Measurements from ENCODE around the gene MAPKAP1. TPM values are rescaled to one million over a fixed set of nuclear protein-coding genes. Genes with fewer than 3 reads are reported as not detected.
A peak's percentile ranks its signal among the peaks of the same experiment; 100 is the strongest.

The MAPKAP1 gene
- total RNA-seq, 2 donors from 2014 or later = 62.1 to 78.9 TPM

DNA sequence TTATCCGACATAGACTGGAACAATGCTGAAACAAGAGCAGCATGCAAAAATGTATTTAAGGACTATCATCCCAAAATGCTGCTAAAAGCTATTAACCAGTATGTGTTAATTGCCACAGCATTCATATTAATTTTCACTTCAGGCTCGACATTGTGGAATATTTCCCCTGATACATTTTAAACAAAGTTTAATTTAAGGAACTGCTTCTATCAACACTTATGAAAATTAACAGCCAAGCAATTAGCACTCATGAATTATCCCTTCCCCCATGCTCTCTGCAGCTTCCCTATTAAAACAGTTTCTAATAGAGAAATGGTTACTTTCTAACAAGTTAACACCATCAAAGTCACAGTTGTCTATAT, 54.8 kb downstream of the MAPKAP1 start:
- Histone ChIP-seq H3K9me3 (no peaks in the 10 kb centered on the region), H3K27me3 (no peaks in the 10 kb centered on the region), H3K4me3 (no peak overlapping the region), H3K36me3 (no peaks in the 10 kb centered on the region), H3K4me1 (peaks cover 0 to 15% of the 10 kb centered on the region in 2 donors), H3K27ac (no peak overlapping the region)
- DNase-seq (ENCODE audit: low spot score) = no peak
- TF ChIP-seq, protein P1, sequence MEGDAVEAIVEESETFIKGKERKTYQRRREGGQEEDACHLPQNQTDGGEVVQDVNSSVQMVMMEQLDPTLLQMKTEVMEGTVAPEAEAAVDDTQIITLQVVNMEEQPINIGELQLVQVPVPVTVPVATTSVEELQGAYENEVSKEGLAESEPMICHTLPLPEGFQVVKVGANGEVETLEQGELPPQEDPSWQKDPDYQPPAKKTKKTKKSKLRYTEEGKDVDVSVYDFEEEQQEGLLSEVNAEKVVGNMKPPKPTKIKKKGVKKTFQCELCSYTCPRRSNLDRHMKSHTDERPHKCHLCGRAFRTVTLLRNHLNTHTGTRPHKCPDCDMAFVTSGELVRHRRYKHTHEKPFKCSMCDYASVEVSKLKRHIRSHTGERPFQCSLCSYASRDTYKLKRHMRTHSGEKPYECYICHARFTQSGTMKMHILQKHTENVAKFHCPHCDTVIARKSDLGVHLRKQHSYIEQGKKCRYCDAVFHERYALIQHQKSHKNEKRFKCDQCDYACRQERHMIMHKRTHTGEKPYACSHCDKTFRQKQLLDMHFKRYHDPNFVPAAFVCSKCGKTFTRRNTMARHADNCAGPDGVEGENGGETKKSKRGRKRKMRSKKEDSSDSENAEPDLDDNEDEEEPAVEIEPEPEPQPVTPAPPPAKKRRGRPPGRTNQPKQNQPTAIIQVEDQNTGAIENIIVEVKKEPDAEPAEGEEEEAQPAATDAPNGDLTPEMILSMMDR (IDR thresholded peaks at IDR 0.05) = no peak

DNA sequence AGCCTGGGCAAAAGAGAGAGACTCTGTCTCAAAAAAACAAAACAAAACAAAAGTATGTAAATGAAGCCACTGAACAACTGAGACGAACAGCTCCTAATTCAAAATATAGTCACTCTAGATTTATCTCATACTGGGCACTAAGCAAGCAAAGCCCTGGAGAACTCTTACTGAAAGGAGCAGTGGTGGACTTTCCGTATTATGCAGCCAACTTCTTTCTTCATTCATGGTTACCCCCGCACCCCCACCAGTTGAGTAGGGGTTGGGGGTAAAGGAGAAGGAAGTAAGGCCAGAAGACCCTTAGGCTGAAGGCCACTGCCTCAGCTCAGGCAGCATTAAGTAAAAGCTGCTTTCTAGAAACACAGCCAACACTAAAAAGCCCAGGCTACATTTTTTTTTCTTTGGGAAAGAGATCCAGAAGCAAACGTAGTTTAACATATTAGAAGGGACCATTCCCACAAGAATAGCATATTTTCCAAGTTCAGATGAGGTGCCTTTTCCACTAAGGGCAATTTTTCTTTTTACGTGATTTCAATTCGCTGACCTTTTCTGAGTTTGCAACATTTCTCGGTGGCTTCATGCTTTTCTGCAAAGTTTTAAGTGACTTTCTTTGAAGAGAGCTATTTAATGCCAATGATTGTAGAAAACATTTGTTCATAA, 55.3 kb downstream of the MAPKAP1 start:
- H3K4me3 ChIP-seq = no peak overlapping the region
- TF ChIP-seq, protein P1 (IDR thresholded peaks at IDR 0.05) = no peak
- no peaks in the 10 kb centered on the region for H3K9me3 ChIP-seq
- DNase-seq (ENCODE audit: low spot score) = no peak
- H3K4me1 ChIP-seq = peaks cover 0 to 20% of the 10 kb centered on the region in 2 donors
- no peaks in the 10 kb centered on the region for H3K27me3 ChIP-seq
- H3K36me3 ChIP-seq = no peaks in the 10 kb centered on the region
- H3K27ac ChIP-seq = no peak overlapping the region

DNA sequence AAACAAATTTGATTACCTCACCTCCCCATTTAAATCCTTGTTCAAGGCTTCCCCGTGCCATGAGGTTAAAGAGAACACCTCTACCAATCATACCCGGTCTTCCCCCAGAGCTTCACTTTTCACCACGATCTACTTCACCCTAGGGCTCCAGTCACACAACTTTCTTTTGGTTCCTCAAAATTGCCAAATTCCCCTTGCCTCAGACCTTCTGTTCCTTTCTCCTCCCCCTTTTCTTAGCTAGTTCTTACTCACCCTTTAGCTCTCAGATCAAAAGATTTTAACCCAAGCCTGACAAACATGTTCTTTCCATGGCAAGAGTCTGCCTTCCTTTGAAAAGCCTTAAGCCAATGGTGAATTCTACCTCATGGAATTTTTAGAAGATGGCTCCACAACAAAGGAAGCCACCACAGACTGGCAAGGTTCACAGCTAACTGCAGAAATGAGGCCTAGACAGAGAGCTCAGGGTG, 56.7 kb downstream of the MAPKAP1 start:
- no peak overlapping the region for H3K27ac ChIP-seq
- no peaks in the 10 kb centered on the region for H3K9me3 ChIP-seq
- peaks cover 0 to 21% of the 10 kb centered on the region in 2 donors for H3K4me1 ChIP-seq
- H3K4me3 ChIP-seq = no peak overlapping the region
- no peaks in the 10 kb centered on the region for H3K36me3 ChIP-seq
- H3K27me3 ChIP-seq = no peaks in the 10 kb centered on the region
- TF ChIP-seq, protein P1 (IDR thresholded peaks at IDR 0.05) = no peak
- DNase-seq (ENCODE audit: low spot score) = no peak

DNA sequence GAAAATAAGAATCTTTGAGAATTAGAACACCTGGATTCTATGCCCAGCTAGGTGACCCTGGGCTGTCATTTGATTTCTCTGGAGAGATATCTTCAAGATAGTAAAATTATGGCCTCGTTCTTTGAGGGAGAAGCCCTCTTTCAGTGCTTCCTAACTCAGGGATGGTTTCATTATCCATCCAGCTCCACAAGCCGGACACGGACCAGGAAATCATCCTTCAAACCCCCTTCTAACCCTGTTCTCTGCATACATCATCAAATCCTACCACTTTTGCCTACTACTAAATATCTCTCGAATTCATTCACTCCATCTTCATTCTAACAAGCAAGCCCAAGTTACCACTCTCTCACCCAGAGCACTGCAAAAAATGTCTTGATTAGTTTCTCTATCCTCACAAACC, 57.2 kb downstream of the MAPKAP1 start:
- H3K9me3 ChIP-seq = no peaks in the 10 kb centered on the region
- H3K4me3 ChIP-seq = no peak overlapping the region
- H3K36me3 ChIP-seq = no peaks in the 10 kb centered on the region
- TF ChIP-seq, protein P1 (IDR thresholded peaks at IDR 0.05) = no peak
- DNase-seq (ENCODE audit: low spot score) = no peak
- H3K27ac ChIP-seq = peak overlapping the region in 1 of 2 donors; percentile 35
- peaks cover 0 to 21% of the 10 kb centered on the region in 2 donors for H3K4me1 ChIP-seq
- H3K27me3 ChIP-seq = no peaks in the 10 kb centered on the region

DNA sequence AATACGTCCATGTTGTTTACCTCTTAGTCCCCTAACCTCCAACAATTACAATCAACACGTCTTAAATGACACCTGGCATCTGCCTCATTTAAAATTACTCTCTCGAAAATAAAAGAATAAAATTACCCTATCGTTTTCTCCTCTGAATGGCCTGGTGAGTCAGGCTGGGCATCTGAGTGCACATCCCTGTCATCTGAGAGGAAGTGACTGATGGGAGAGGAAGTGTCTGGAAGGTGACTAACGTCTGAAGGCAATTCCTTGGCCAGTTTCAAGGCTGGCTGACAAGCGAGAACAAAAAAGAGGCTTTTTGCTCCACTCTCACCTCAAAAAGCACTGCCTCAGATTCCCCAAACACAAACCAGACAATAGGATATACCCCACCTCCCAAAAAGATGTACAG, 57.7 kb downstream of the MAPKAP1 start:
- no peak for DNase-seq (ENCODE audit: low spot score)
- H3K9me3 ChIP-seq = no peaks in the 10 kb centered on the region
- no peak overlapping the region for H3K4me3 ChIP-seq
- TF ChIP-seq, protein P1 (IDR thresholded peaks at IDR 0.05) = no peak
- no peaks in the 10 kb centered on the region for H3K27me3 ChIP-seq
- peak overlapping the region in 1 of 2 donors; percentile 35 for H3K27ac ChIP-seq
- H3K4me1 ChIP-seq = peaks cover 0 to 21% of the 10 kb centered on the region in 2 donors
- H3K36me3 ChIP-seq = no peaks in the 10 kb centered on the region

DNA sequence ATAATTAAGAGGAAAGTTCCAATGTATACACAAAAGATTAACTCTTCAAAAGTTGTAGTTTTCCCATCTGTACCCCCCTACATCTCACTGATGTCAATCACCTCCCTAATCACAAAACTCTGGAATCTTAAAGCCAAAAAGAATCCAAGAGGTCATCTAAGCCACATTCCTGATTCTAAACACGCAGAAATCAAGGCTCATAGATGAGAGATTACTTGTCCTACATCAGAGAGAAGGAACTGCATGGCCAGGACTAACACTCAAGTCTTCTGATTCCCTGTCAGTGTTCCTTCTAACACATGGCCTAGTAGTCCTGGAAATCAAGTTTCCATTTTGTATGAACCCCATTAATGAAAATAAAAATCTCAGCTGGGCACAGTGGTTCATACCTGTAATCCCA, 58.7 kb downstream of the MAPKAP1 start:
- Histone ChIP-seq H3K27me3 (no peaks in the 10 kb centered on the region), H3K9me3 (no peaks in the 10 kb centered on the region), H3K4me1 (peaks cover 0 to 21% of the 10 kb centered on the region in 2 donors), H3K4me3 (no peak overlapping the region), H3K27ac (no peak overlapping the region), H3K36me3 (no peaks in the 10 kb centered on the region)
- no peak for DNase-seq (ENCODE audit: low spot score)
- TF ChIP-seq, protein P1 (IDR thresholded peaks at IDR 0.05) = no peak

All from right atrium auricular region (tissue), 2 donors.